ENCODE measurements around the gene WNT9B.

Gene WNT9B, protein sequence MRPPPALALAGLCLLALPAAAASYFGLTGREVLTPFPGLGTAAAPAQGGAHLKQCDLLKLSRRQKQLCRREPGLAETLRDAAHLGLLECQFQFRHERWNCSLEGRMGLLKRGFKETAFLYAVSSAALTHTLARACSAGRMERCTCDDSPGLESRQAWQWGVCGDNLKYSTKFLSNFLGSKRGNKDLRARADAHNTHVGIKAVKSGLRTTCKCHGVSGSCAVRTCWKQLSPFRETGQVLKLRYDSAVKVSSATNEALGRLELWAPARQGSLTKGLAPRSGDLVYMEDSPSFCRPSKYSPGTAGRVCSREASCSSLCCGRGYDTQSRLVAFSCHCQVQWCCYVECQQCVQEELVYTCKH

DNA sequence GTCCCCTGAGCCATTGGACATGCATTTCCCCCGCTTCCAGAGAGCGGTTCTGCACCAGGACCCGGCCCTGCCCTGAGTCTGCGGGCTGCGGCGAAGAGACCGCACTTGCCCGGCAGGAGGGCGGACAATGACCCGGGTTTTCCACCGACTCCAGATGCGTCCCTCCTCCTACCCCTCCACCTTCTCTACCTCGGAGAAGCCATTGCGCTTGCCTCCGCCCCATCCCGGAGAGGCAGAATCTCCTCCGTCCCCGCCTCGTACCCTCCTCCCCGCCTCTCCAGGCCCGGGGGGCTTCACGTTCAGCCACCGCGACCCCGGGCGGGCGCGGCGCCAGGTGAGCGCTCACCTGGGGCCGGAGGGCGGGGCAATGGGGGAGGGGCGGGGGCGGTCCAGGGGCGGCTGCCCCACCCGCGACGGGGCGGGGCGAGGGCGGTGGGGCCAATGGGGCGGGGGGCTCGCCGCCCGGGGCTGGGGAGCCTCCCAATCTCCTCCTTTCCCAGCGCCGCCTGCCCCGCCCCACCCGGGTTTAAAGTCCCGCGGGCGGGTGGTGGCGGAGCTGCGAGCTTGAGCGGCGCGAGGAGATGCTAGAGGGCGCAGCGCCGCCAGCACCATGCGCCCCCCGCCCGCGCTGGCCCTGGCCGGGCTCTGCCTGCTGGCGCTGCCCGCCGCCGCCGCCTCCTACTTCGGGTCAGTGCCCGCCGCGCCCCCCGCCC, at the start of gene WNT9B:
TSS of gene WNT9B (plus strand) at position 555 of the 713 bp plus-strand sequence. CDS start at position 611, 56 bp downstream.
- peak in 1 of 2 donors; percentile 6 for DNase-seq

DNA sequence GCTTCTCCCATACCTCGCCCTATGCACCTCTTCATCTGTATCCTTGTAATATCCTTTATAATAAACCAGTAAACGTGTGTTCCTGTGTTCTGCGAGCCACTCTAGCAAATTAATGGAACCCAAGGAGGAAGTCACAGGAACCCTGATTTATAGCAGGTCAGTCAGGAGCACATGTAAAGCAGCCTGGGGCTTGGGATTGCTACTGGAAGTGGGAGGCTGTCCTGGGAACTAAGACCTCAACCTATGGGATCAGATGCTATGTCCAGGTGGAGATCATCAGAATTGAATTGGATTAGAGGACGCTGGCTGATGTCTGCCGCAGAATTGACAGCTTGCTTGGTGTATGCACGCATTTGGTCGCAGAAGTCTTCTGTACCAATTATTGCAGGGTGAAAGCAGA, 48.6 kb upstream of the WNT9B start:
- no peak for DNase-seq

DNA sequence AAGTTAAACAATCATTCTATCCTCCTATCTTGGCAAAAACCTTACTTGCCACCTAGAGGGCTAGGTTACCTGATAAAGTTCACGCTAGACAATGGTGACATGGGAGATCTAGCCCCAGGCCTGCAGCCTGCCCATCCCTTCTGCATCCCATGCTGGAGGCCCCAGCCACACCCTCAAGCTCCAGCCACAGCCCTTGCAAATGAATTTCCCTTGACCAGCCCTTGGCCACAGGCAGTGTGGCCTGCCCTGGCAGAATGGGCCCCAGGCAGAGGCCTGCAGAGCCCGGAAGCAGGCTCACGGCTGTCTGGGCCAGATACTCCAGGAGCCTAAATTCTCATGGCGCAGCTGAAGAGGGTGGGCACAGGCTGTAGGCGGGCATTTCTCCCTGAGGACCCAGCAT, 47.8 kb upstream of the WNT9B start:
- no peak for DNase-seq

DNA sequence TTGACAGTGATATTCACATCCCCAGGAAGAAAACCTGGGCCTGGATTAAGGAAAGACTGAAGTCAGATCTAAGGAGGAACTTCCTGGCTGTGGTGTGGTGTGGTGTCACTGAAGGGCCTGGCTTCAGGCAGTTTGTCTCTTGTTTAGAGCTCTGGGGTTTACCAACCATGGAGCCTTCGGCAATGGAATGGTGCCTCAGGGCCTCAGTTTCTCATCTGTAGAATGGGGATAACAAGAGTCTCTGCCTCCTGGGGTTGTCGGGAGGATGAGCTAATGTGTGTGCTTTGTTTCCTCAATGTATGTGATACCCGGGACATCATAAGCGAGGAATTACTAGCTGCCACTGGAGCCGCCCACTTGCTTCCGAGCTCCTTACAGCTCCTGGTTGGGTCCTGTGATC, 45.6 kb upstream of the WNT9B start:
- no peak for DNase-seq

DNA sequence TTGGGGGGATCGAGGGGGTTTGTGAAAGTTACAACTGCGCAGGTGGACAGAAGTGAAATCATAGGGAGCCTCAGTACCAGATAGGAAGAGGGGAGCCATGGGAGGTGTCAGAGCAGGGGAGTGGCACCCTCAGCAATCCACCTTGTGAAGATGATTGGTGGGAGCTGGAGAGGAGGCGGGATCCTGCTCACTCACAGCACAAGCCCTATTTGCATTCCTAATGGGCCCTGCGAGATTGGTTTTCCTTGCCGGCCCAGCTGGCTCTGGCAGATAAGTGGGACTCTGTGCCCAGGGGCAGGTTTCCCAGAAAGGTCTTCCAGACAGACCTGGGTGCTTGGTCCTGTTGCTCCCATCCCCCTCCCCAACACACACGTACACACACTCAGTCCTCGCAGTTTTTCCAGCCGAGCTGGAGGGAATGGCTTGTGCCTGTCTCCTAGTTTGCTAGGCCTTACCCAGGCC, 42.2 kb upstream of the WNT9B start:
- DNase-seq, result no peak

DNA sequence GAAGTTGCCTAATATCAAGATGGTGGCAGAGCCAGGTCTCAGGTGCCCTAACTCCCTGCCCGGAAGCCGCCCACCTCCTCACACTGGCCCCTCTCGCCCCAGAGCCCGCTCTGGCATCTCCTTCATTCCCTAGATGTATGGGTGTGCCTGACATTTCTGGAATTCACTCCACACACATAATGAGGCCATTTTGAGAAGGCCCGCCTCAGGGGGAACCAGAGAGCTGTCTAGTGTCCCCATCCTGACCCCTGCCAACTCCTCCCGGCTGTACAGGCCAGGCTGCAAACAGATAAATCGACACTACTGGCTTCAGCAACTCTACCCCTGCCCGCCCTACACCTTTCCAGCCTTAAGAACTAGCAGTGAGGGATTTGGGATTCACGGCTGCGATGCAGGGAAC, 40.5 kb upstream of the WNT9B start:
- DNase-seq, result no peak

DNA sequence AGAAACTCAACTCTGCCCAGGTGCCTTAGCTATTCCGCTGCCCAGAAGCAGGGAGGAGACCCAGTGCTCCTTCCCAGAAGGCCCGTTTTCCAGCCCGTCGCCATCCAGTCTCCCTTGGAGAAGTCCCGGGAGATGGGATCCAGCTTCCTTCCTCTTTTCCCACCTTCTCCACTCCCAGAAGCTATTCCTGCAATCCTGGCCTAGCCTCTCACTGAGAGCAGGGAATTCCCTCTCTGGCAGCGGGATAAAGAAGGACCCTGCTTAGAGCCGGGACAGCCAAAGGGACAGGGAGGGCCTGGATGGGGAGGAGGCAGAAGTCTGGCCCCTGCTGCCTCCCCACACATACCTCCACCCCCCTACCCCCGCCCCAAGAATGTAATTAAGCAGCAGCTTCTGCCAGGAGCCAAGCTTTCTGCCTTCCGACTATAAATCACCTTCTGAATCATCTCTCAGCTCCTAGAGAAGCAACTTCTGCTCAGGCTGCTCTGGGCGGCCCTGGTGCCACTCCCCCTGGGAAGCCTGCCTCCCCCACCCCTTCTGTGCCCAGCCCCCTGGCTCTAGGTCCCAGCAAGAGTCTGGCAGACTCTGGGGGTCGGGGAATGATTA, 39.3 kb upstream of the WNT9B start:
- no peak for DNase-seq

DNA sequence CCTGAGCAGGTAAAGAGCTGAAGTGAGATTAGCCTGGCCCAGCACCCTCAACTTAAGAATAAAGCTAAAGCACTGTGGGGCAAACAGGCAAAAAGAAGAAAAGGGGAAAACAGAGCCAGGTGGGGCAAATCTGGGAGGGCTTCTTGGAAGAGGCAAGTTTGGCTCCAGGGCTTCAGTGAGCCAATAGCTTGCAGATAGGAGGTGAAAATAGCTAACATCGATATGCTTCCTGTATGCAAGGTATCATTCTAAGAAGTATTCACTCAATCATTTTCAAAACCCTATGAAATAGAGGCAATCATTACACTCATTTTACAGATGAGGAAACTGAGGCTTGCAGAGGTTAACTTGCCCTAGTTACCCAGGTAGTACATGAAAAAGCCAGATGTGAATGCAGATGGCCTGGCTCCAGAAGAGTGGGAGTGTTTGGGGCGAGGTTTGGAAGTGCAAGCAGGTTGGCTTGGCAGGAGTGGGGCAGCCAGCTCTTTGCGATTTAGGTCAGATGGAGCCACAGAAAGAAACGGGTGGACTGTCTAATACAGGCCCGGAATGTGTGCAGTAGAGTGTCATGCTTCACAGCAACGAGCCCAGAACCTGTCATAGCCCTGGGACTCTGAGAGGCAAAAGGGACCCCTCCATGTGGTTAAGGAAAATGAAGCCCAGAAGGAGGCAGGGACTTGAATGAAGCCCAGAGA, 38.6 kb upstream of the WNT9B start:
- DNase-seq, result no peak

DNA sequence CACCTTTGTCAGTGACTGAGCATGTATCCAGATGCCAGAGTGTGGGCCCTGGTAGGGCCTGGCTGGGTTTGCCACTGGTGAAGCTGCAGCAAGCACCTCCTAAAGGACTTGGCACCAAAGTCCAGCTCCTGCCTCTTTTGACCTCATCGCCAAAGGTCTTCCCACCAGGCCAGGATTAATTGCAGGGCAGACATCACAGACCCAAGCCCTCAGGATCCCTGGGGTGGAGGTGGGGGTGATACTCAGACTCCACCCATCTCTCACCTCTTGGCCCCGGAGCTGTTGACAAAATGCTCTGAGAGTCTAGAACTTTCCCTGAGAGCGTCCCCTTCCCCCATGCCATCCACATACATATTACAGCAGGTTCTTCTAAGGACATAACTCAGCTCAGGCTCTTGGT, 37.5 kb upstream of the WNT9B start:
- DNase-seq, result no peak

DNA sequence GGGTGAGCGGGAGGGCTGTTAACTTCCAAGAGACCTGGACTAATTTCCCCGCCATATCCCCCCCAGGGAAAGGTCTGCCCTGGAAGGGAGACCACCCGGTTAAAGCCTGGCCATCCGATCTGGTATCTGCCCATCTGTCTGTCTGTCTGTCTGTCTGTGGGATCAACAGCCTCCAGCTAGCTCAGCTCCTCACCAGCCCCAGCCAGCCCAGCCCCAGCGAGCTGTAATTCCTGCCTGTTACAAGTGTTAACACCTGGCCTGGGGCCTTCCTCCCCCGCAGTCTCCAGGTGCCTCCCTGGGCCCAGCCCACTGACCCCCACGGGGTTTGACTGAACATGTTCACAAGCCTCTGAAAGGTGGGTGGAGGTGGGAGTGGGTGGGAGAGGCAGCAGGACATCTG, 36.9 kb upstream of the WNT9B start:
- no peak for DNase-seq

DNA sequence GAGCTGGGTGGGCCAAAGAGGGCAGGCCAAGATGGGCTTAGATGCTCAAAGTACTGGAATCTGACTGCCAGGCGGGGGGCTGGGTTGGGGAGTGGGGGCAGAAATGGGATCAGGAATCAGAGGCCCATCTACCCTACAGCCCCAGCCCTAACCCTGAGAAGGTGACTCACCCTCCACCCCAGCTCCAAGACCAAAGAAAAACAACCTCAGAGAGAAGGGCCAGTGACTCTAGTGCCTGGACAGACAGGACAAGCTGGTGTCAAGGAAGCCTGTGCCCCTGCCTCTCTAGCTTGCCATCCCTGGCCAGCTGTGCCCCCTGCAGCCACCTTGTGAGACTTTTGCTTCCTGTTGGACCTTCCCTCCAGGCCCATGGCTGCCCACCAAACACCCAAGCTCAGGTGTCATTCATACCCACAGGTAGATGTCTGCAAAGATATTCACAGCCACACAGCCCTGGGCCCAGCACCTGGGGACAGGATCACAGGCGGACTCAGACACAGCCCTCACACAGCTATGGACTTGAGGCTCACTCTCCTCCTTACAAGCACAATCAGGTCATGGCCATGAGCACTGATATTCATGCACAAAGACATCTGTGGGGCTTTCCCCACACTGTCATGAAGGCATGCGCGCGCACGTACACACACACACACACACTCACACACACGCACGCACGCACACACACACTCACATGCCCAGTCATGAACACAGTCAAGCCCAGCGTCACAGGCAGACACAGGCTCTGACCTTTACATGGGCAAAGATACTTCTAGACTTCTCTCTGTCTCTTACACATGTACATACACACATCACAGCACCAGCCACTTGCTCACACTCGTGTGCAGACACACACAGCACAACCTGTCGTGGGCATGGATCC, 35.7 kb upstream of the WNT9B start:
- DNase-seq, result no peak

DNA sequence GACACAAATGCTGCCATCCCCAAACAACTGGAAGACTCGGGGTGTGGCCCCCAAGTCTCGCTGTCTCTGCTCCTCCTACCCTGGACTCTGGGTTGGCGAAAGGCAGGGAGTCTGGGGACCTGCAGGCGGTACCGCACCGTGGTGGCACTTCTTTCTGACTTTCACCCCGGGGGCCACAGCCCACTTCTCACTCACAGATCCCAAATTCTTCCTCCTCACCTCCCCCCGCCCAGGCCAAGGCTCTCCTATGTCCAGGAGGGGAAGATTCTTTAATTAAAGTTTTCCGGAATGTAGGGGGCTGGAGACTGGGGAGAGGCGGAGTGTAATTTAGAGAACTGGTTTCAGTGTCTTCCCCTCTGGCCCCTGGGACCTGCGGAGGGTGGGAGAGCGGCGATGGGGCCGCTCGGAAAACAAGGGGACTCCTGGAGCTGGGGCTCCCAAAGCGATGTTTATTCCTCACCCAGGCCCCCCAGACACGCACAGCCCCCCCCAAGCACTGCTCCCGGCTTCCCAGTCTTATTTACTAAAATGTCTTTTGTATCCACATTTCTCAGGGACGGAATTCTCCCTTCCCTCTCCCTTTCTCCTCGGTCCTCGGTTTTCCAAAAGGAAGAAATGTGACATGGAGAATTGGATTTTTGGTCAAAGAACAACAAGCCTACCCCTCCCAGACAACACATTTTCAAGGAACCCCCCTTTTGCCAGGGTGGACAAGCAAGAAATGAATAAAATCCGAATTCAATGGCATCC, 34.1 kb upstream of the WNT9B start:
- DNase-seq, result no peak

DNA sequence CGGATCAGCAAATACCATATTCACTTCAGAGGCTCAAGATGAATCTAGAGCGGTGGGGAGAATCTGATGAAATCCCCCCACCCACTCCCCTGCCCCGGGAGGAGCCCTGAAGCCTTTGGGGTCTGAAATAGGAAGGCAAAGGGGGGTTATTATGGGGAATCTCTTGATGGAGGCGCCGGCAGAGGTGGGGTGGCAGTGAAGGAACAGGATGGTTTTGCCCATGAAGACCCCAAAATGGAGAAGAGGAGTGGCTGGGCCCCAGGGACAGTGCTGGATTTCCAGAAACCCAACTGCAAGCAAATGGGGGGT, 33.5 kb upstream of the WNT9B start:
- no peak for DNase-seq

DNA sequence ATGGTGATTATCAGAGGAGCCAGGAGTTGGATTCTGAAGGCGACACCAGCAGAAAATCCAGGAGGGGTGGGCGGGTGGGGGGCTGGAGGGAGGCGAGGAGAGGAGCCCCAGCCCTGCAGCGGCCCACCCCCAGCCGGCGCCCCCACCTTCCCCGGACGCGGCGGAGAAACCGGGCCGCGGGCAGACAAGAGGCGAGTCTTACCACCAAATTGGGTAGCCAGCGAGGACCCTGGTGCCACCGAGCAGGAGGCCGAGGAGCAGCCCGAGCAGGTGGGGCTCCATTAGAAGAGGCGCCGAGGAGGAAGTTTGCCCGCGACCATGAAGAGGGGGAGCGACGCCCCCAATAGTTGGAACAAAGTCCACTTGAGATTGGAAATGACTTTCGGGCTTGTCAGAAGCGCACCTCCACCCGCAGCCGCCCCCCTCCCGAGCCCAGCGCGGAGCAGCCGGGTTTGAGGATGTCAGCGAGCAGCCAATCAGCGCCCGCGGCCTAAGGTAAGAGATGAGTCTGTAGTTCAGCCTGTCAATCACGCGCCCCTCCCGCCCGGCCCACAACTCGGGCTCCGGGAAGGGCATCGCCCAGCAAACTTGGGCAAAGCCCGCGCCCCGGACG, 33.0 kb upstream of the WNT9B start, which contains the start of gene WNT3:
TSS of gene WNT3 (minus strand) at position 377 of the 613 bp plus-strand sequence. CDS start at position 282, 95 bp downstream.
- DNase-seq, result peak; percentile 32 to 34

DNA sequence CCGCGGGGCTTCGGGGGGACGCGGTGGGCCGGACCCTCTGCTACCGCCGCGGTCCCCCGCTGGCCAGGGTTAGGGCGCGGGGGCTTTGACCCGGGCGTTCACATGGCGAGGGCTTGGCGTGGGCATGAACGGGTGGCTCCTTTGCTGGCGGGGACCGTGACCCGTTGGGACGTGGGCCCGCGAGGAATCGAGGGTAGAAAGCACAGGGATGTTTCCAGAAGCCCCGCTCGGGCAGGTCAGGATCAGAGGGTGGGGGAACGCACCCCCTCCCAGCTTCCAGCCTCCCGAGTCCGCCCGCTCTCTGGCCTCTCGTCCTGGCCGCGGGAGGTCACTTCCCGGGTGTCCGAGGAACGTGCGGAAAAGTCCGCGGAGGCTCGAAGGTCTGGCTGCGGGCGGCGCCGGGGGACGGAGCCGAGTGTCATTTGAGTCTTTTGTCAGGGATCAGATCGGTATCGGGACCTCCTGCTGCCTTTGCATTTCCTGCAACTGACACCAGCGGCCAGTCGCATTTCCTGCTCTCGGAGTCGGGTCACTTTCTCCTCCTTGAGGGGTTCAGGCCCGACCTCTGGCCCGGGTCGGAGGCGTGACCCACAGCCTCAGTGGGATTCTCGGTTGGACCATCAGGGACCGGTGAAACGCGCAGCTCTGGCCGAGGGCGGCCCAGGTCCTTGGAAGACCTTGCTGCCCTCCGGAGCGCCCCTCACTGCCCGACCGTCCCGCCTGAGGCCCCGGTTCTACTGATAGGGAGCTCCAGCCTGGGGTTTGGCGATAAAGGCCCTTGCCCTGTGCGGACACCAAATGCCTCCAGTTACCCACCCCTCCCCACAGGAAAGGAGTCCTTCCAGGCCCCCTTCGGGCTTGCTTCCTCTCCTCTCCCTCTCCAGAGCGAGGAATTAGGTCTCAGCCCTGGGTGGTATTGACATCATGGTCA, 32.2 kb upstream of the WNT9B start:
- no peak for DNase-seq

DNA sequence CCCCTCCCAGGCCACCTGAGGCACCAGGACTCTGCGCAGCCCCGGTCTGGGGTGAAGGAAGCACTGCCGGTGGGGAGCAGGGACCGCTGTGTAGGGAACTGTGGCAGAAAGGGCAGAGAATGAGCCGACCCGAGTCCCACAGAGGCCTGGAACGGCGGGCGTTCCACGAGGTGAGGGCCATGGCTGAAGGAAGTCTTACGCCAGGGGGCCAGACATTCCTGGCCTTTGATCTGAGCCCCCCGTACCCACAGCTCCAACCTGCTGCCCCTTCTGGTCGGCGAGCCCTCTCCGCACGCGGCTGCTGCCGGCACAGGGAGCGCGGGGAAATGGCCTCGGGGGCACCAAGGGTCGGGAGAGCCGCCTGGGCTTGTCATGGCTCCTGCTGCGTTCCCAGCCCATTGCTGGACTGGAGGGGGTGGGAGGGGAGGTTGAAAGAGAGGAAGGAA, 31.5 kb upstream of the WNT9B start:
- DNase-seq, result no peak

DNA sequence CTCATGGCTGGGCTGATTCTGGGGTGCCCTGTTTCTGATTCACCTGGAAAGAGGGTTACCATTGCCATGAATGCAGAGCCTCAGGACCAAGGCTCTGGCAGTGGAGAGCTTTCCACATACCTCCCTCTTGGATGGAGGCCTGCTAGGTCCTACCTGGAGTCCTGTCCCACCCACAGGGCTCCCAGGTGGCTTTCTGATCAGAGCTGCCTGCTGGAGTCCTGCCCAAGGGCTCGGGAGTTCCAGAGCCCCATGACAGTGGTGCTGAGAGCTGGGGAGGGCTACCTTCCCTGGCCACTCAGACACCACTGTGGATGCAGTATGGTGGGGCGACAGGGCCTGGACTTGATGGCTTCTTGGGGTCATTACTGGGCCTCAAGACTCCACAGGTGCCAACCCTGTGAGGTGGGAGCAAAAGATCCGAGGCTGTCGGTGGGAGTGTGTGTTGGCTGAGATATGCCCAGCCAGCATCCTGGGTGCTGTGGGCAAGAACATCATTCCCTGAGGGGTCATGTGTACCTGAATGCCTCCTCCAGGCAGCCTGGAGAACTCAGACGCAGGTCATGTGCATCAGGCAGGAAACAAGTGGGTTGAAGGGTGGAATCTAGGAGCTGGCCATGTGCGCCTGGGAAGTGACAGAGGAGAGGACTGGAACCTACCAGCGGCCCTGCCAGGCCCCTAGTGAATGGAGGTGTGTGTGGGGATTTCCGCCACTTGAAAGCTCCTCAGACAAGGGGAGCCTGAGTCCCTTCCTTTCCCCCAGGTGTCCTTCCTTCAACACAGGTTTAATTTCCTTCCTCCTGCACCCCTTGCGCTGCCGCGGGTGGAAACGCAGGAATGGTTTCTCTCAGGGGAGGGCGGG, 30.6 kb upstream of the WNT9B start:
- no peak for DNase-seq

DNA sequence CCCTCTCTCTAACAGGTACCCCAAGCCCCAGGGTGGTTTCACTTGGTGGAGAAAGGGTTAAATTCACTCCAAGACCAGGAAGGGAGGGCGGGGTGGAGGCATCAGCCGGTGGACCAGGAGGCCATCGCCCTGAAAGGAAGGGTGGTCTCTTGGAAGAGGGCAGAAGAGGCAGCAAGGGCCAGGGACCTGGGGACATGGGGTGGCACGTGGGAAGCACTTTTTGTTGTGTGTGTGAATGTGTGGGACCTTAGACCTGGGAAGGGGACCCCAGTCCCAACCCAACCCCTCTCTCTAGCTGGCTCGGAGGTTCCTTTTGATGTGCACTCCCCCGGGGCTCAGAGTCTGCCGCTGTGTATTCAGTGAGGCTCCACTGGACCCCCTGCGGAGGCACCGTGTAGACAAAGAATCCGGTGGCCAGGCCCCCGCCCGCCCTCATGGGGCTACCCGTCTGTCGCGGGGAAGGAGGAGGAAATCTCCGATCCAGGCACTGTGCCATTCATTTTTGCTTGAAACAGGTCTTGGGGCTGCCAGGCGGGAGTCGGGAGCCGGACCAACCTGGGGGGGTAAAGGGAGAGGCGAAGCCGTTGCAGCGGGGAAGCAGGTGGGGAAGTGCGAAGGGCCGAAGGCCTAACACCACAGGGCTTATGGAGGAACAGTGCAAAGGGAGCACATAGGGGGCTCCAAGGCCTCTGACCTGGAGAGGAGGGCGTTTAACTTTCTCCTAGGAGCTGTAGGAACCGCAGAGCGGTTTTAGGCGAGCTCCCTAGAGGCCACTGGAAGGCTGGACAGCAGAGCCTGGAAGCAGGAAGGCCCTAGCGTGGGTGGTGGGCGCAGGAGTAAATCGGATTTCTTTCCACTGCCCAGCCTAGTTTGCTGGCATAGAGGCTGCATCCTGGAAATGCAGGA, 29.6 kb upstream of the WNT9B start:
- DNase-seq, result no peak

All from stimulated activated CD4-positive, alpha-beta T cell treated with anti-CD3 and anti-CD28 coated beads, Interleukin-2, amount 100 ng/mL, for 48 hours (primary cell).